ENCODE results near the gene CCDC54.

The CCDC54 gene

GRCh38 chr3:107395066-107395465 lies 17.8 kb downstream of the CCDC54 start:
- no peak for DNase-seq

GRCh38 chr3:107401301-107401700 lies 24.1 kb downstream of the CCDC54 start:
- no peak for DNase-seq

- no peak for DNase-seq
These were observed 25.0 kb downstream of the CCDC54 start for GRCh38 chr3:107402214-107402613.

- DNase-seq, result no peak
These were observed 27.7 kb downstream of the CCDC54 start for GRCh38 chr3:107404727-107405469.

GRCh38 chr3:107407355-107407754 lies 30.1 kb downstream of the CCDC54 start:
- DNase-seq, result no peak

GRCh38 chr3:107408513-107408912 lies 31.3 kb downstream of the CCDC54 start:
- no peak for DNase-seq

GRCh38 chr3:107409365-107409764 lies 32.1 kb downstream of the CCDC54 start:
- DNase-seq, result no peak

- no peak for DNase-seq
These were observed 33.4 kb downstream of the CCDC54 start for GRCh38 chr3:107410606-107411005.

- no peak for DNase-seq
These were observed 33.8 kb downstream of the CCDC54 start for GRCh38 chr3:107411056-107411455.

GRCh38 chr3:107411779-107412178 lies 34.5 kb downstream of the CCDC54 start:
- DNase-seq, result peak; percentile 31

GRCh38 chr3:107412376-107412775 lies 35.1 kb downstream of the CCDC54 start:
- no peak for DNase-seq

GRCh38 chr3:107413264-107413663 lies 36.0 kb downstream of the CCDC54 start:
- no peak for DNase-seq

GRCh38 chr3:107414325-107414964 lies 37.2 kb downstream of the CCDC54 start:
- no peak for DNase-seq

- no peak for DNase-seq
These were observed 38.9 kb downstream of the CCDC54 start for GRCh38 chr3:107416138-107416537.

GRCh38 chr3:107416886-107417285 lies 39.6 kb downstream of the CCDC54 start:
- no peak for DNase-seq

GRCh38 chr3:107421170-107421792 lies 44.0 kb downstream of the CCDC54 start:
- DNase-seq, result peak; percentile 60

- DNase-seq, result no peak
These were observed 44.6 kb downstream of the CCDC54 start for GRCh38 chr3:107421881-107422280.

- DNase-seq, result no peak
These were observed 47.8 kb downstream of the CCDC54 start for GRCh38 chr3:107425033-107425432.

- no peak for DNase-seq
These were observed 49.0 kb downstream of the CCDC54 start for GRCh38 chr3:107426223-107426622.

Measured in COR-L47 (cell line).